Breast epithelium (tissue), 3 donors: ENCODE measurements around the gene SMARCA1.

Experiments
- POLR2A ChIP-seq: fragments of 450-650 bp; IDR thresholded peaks from one replicate; pipeline ENCODE4 v1.6.1; 2016; ENCODE audit warnings: antibody characterized with exemption, mild to moderate bottlenecking, moderate library complexity
- POLR2AphosphoS5 ChIP-seq, 3 donors: sonication (generic); formaldehyde crosslinking; IDR thresholded peaks; one replicate each; pipeline ENCODE4 v1.6.1; 2017; ENCODE audit warnings: antibody characterized with exemption in 3 of 3
- TF ChIP-seq, protein P1 (sequence below), 3 donors: fragments of 450-650 bp; IDR thresholded peaks; one replicate each; pipeline ENCODE4 v1.5.1; 2016 to 2017; ENCODE audit warnings: antibody characterized with exemption in 3 of 3, mild to moderate bottlenecking in 3 of 3, moderate library complexity in 3 of 3

DNA sequence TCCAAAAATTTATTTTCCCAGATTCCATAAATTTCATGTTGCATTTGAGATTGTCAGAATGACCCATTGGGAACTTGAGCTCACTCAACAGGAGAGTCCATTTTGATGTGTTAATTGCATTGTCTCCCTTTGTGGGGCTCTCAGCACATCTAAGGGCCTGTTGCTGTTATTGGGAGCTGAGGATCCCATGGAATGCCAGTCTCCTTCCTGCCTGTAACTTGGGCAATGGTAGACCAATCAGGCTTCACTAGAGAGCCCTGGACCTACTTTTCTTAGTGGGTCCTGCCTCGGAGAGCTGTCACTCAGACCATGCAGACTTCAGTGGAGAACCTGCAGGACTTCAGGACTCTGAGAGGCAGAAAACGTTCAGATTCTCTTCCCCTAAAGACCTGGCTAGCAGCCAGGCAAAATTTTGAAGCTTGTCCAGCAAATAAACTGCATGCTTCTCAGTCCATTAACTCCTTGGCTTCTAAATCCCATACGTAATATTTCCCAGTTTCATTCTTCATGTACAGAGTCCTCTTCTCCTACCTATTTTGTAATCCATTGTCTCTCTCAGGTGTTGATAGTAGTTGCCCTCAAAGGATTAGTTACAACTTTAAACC is 41.9 kb upstream of the SMARCA1 start:
- TF ChIP-seq, protein P1, sequence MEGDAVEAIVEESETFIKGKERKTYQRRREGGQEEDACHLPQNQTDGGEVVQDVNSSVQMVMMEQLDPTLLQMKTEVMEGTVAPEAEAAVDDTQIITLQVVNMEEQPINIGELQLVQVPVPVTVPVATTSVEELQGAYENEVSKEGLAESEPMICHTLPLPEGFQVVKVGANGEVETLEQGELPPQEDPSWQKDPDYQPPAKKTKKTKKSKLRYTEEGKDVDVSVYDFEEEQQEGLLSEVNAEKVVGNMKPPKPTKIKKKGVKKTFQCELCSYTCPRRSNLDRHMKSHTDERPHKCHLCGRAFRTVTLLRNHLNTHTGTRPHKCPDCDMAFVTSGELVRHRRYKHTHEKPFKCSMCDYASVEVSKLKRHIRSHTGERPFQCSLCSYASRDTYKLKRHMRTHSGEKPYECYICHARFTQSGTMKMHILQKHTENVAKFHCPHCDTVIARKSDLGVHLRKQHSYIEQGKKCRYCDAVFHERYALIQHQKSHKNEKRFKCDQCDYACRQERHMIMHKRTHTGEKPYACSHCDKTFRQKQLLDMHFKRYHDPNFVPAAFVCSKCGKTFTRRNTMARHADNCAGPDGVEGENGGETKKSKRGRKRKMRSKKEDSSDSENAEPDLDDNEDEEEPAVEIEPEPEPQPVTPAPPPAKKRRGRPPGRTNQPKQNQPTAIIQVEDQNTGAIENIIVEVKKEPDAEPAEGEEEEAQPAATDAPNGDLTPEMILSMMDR (IDR thresholded peaks at IDR 0.05), result no peak
- TF ChIP-seq POLR2A (no peak), POLR2AphosphoS5 (IDR thresholded peaks at IDR 0.05) (no peak)
